Kidney capillary endothelial cell (primary cell): ENCODE measurements around the gene STK38L.

Experiments used
- DNase-seq: peaks from one replicate; pipeline ENCODE4 v3.0.0-alpha.2; 2018; ENCODE audit warnings: low spot score

STK38L gene

GRCh38 chr12:27277846-27278260, 33.8 kb downstream of the STK38L start:
- DNase-seq: no peak

GRCh38 chr12:27279826-27280225, 35.7 kb downstream of the STK38L start:
- DNase-seq: no peak

GRCh38 chr12:27280412-27280811, 36.3 kb downstream of the STK38L start:
- DNase-seq: no peak

GRCh38 chr12:27282754-27283153, 38.7 kb downstream of the STK38L start:
- DNase-seq: no peak

GRCh38 chr12:27284021-27284420, 39.9 kb downstream of the STK38L start:
- no peak for DNase-seq

- peak; percentile 87 for DNase-seq
These were observed 40.7 kb downstream of the STK38L start for GRCh38 chr12:27284751-27285150.

- peak; percentile 41 for DNase-seq
These were observed 41.3 kb downstream of the STK38L start for GRCh38 chr12:27285403-27285802.

- DNase-seq: no peak
These were observed 45.3 kb downstream of the STK38L start for GRCh38 chr12:27289414-27289813.

- no peak for DNase-seq
These were observed 46.5 kb downstream of the STK38L start for GRCh38 chr12:27290501-27291168.

- DNase-seq: no peak
These were observed 47.8 kb downstream of the STK38L start for GRCh38 chr12:27291862-27292261.

- no peak for DNase-seq
These were observed 48.6 kb downstream of the STK38L start for GRCh38 chr12:27292718-27293117.

GRCh38 chr12:27293463-27293862, 49.4 kb downstream of the STK38L start:
- DNase-seq: no peak

GRCh38 chr12:27296674-27297073, 52.6 kb downstream of the STK38L start:
- DNase-seq: no peak

- no peak for DNase-seq
These were observed 53.5 kb downstream of the STK38L start for GRCh38 chr12:27297566-27297965.

- no peak for DNase-seq
These were observed 55.0 kb downstream of the STK38L start for GRCh38 chr12:27299102-27299501.

- DNase-seq: no peak
These were observed 56.1 kb downstream of the STK38L start for GRCh38 chr12:27300226-27300625.

- DNase-seq: no peak
These were observed 59.3 kb downstream of the STK38L start for GRCh38 chr12:27303139-27304111.

GRCh38 chr12:27304856-27305255, 60.8 kb downstream of the STK38L start:
- DNase-seq: no peak

- DNase-seq: peak; percentile 48
These were observed 61.8 kb downstream of the STK38L start for GRCh38 chr12:27305673-27306456.

GRCh38 chr12:27309293-27309994, 65.4 kb downstream of the STK38L start:
- DNase-seq: no peak

- DNase-seq: no peak
These were observed 65.9 kb downstream of the STK38L start for GRCh38 chr12:27309995-27310315.

- no peak for DNase-seq
These were observed 72.9 kb downstream of the STK38L start for GRCh38 chr12:27316947-27317346.
